Measurements from ENCODE around the gene TTYH2.

TTYH2 gene

GRCh38 chr17:74177018-74177450, 36.3 kb upstream of the TTYH2 start:
- TF ChIP-seq CTCF (IDR thresholded peaks at IDR 0.05) = no peak; the same call in 1 of the 2 replicates

- no peak for TF ChIP-seq CTCF (IDR thresholded peaks at IDR 0.05)
Observed at GRCh38 chr17:74179576-74179975, 33.8 kb upstream of the TTYH2 start.

DNA sequence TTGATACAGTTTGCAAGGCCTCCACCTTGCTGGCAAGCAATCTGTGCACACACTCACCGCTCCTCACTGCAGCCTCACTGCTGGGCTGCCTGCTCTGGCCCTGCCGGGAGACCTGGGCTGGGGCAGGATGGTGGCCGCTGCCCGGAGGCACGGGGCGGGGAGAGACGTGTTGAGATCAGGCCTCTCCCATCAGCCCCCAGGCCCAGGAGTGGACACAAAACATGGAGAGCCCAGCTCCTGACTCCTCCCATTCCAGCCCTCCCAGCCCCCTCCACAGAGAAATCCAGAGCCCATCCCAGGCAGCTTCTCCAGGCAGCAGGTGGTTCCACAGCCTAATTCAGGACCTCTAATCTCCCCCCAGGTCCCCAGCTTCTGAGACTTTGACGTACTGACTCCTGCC, 33.0 kb upstream of the TTYH2 start:
- TF ChIP-seq CTCF (IDR thresholded peaks at IDR 0.05) = no peak

DNA sequence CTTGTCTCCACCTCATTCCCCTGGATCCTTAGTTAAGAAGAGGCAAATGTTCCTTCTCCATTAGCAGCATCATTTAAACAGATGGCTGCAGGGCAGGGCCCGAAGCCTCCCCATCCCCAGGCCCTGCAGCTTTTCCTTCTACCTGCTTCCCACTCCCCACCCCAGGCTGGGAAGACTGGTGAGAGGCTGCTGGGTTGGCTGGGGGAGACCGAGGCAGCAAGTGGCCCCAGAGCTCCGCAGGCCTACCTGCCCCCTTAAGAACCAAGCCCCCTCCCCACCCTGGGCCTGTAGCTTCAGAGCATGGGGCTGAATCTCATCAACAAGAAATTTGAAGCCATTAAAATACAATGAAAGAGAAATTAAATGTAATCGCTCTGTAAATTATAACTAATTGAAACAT, 32.0 kb upstream of the TTYH2 start:
- TF ChIP-seq CTCF (IDR thresholded peaks at IDR 0.05) = no peak

DNA sequence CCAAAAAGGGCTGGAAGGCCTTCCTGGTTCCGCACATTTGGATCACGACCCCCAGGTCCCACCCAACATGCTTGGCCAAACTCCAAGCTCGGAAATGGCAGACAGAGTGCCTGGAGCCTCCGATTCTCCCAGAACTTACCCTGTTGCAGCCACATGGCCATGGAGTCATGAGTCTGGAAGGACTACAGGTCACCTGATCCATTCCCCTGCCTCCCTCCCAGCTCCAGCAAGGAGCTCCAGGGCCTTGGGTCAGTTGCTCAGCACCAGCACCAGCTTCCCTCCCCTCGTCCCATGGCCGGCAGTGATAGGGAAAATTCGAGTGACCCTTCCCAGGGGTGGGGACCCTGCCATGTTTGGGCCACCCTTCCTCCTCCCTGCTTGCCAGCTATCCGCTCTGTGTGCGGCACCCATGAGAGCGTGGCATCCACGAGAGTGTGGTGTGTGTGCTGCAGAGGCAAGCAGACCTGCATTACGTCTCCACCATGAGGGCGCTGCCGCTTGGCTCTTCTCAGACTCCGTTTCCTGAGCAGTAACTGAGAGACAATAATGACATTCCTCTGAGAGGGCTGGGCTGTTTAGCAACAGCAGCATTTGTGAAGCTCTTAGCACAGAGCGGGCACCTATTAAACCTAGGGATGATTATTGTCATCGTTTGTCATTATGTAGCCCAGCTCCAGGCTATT, 31.2 kb upstream of the TTYH2 start:
- TF ChIP-seq CTCF (IDR thresholded peaks at IDR 0.05) = no peak

- TF ChIP-seq CTCF (IDR thresholded peaks at IDR 0.05) = no peak
Observed at GRCh38 chr17:74183411-74183810, 30.0 kb upstream of the TTYH2 start.

GRCh38 chr17:74185571-74186185, 27.7 kb upstream of the TTYH2 start:
- no peak for TF ChIP-seq CTCF (IDR thresholded peaks at IDR 0.05)
